ENCODE data around the gene NEUROD6. TPM values are rescaled to one million over a fixed set of nuclear protein-coding genes. Genes with fewer than 3 reads are reported as not detected.

NEUROD6 gene
- total RNA-seq, 1 donor from 2014 or later, result not detected

DNA sequence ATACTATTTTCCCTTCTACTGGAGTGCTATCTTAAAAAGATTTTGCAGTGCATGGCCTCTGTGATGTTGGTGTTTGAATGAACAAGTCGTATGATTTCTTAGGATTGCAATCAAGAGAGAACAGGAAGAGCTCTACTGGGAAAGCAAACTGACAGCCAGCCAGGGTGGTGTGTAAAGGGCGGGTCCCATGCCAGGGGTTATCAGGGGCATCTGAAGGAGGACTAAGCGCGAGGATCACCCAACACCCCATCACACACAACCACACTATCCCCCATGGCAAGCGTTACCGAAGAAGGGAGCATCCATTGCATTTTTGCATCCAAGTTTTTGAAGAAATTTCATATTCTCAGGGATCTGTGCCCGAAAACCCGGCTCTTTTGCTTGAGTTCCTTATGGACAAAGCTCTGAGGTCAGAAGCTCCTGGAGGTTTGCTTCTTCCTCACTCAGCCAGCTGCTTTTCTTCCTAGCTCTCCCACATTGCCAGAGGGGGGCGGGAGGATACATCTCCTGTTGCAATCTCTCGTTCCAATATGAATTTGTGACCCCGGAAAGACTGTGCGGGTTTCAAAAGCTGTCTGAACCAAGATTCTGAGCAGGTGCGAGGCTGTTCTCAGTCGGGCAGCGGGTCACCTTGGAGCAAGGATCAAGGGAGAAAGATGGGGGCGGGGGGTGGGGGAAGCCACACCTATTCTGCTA lies 5.2 kb downstream of the NEUROD6 start:
- DNase-seq (ENCODE audit: low read depth in 2 of 2), result no peak

DNA sequence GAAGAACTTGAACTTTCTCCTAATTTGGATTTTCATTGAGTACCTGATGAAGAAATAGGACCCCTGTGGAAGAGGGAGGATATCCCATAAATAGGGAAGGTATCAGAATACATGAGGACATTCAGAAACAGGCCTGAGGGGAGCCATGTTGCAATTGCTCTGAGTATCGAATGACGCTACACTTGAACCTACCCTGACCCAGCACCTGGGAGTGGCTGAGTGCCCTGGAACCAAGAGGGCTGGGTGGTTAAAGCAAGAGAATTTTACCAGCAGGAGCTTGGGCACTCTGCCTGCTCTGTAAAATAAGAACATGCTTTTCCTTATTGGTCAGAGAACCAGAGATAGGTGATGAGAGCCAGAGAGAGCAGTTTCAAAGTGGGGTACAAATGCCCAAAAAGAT lies 7.2 kb downstream of the NEUROD6 start:
- no peak for DNase-seq (ENCODE audit: low read depth in 2 of 2)

GRCh38 chr7:31327071-31327470 lies 13.5 kb downstream of the NEUROD6 start:
- DNase-seq (ENCODE audit: low read depth in 2 of 2), result no peak

DNA sequence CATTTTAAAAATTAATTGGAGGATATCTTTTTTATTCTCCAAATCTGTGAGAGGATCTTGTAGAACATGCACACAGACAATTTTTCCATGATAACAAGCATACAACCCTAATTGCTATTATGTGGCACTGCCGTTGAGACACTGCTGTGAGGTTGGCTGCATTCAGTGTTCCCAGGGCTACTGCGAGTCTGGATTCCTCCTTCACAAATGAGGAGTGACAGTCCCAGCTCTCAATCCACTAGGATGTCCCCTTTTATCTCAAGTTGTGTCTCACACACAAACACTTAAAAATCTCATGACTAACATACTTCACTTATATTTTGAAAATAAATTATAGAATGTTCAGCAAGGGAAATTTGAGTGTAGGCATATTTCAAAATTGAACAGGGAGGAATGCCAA lies 14.1 kb downstream of the NEUROD6 start:
- DNase-seq (ENCODE audit: low read depth in 2 of 2), result no peak

DNA sequence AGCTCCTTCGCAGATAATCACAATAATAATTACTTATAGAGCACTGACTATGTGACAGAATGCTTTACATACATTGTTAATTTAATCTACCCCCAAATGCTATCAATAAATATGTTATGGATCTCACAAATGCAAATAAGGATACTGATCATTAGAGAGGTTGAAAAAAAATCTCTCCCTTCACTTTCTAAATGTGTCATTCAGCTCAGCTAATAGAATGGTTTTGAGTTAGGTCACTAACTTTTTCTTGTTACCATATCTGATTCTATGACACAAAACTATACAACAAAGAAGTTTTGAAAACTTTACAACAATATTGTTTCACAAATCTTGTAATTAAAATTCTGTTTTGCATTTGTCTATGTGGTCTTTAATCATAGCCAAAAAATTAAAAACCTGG lies 17.4 kb downstream of the NEUROD6 start:
- no peak for DNase-seq (ENCODE audit: low read depth in 2 of 2)

DNA sequence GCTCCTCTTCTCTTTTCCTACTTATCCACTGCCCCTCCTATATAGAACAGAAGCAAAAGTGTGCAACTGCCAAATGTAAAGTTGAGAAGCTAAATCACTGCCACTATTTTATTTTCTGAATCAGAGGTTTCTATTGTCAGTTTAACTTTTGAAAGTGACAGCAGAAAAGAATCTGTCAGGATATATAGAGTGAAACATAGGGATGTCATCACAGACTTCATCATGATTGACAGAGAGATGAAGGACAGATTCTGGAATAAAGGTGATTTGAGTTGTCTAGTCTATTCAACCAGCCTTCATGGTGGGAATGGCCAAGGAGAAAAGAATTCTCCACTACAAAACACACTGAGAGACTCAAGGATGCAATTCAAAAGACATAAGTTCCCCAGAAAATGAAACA lies 19.9 kb downstream of the NEUROD6 start:
- DNase-seq (ENCODE audit: low read depth in 2 of 2), result no peak

GRCh38 chr7:31318313-31318712 lies 22.2 kb downstream of the NEUROD6 start:
- no peak for DNase-seq (ENCODE audit: low read depth in 2 of 2)

DNA sequence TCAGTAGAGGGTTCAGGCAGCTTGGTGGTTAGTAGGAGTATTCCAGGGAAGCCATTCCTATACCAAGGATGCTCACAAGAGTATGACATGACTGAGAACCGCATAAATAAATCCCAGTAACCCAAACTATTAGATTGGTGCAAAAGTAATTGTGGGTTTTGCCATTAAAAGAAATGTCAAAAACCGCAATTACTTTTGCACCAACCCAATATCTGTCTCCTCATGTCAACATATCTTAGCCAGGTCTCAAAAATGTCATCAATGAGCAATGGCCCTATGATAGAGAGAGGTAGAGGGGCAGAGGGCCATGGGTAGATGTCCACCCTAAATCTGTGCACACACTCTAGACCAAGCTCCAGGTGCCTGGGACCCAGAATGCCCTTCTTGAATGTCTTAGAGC lies 23.6 kb downstream of the NEUROD6 start:
- no peak for DNase-seq (ENCODE audit: low read depth in 2 of 2)

- DNase-seq (ENCODE audit: low read depth in 2 of 2), result no peak
These were observed 24.8 kb downstream of the NEUROD6 start for GRCh38 chr7:31315758-31316157.

DNA sequence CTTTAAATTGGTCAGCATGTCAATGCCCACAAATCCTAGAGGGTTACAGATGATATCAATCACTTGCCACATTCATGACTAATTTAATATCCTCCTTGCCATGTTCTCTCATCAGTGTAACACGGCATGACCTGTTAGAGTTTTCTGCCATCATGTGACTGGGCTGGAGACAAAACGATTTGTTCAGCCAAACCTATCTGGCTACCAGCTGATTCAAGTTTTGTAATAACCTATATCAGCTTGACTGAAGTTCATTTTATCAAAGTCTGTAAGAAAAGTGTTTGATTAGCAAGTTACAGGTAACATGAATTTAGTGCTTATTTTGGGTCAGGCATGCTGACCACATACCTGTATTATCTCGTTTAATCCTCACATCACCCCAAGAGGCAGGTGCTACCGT lies 25.7 kb downstream of the NEUROD6 start:
- no peak for DNase-seq (ENCODE audit: low read depth in 2 of 2)

DNA sequence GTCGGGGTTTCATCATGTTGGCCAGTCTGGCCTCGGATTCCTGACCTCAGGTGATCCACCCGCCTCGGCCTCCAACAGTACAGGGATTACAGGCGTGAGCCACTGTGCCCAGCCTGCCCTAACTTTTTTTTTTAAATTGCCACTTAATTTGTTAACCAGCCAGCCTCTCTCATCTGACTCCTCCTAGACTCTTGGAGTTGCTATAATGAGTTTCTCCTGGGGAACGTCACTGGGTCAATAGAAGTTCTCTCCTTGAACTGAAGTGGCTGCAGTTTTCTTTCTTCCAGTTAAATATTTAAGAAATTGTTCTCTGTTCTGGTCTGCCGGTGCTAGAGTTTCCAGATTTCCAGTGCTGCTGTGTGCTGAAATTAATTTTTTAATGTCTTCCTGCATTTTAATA lies 27.6 kb downstream of the NEUROD6 start:
- no peak for DNase-seq (ENCODE audit: low read depth in 2 of 2)

- DNase-seq (ENCODE audit: low read depth in 2 of 2), result no peak
These were observed 29.0 kb downstream of the NEUROD6 start for GRCh38 chr7:31311552-31311951.

GRCh38 chr7:31310321-31310935 lies 30.1 kb downstream of the NEUROD6 start:
- DNase-seq (ENCODE audit: low read depth in 2 of 2), result no peak

GRCh38 chr7:31309407-31309806 lies 31.1 kb downstream of the NEUROD6 start:
- DNase-seq (ENCODE audit: low read depth in 2 of 2), result no peak

GRCh38 chr7:31308652-31309051 lies 31.9 kb downstream of the NEUROD6 start:
- DNase-seq (ENCODE audit: low read depth in 2 of 2), result no peak

- no peak for DNase-seq (ENCODE audit: low read depth in 2 of 2)
These were observed 32.6 kb downstream of the NEUROD6 start for GRCh38 chr7:31307972-31308371.

DNA sequence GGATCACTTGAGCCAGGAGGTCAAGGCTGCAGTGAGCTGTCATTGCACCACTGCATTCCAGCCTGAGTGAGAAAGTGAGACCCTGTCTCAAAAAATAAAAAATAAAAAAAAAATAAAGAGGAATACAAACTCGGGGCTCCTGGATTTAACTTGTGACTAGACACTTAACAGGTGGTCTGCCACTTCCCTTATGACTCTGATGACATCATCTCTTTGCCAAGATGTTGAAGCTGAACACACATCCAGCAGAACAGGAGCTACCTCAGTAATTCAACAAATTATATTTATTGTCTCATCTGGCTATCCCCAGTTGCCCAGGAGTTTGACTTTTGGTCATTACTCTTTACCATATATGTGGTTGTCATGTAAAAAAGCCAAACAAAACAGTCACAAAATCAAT lies 35.3 kb downstream of the NEUROD6 start:
- DNase-seq (ENCODE audit: low read depth in 2 of 2), result no peak

DNA sequence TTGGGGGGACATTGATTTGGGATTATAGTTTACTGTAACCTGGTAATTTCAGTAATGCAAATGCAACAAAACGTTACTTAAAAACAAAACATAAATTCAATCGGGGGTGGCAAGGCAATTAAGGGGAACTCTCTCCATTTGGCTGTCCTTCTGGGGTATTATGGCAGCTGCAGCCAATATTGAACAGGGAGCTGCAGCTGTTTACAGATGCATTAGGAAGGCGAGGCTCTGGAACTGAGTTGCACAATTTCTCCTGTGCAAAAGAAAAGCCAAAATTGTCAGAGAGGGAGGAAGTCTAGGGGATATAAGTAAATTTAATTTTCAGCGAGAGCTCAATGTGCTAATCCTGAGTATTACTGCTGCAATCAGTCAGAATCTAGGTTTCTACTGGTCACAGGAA lies 36.1 kb downstream of the NEUROD6 start:
- no peak for DNase-seq (ENCODE audit: low read depth in 2 of 2)

- no peak for DNase-seq (ENCODE audit: low read depth in 2 of 2)
These were observed 38.2 kb downstream of the NEUROD6 start for GRCh38 chr7:31302356-31302755.

- no peak for DNase-seq (ENCODE audit: low read depth in 2 of 2)
These were observed 41.2 kb downstream of the NEUROD6 start for GRCh38 chr7:31299336-31299735.

GRCh38 chr7:31290601-31291000 lies 49.9 kb downstream of the NEUROD6 start:
- no peak for DNase-seq (ENCODE audit: low read depth in 2 of 2)

Measured in dermis microvascular lymphatic vessel endothelial cell (primary cell).